ELF-1 (cell line): Measurements from ENCODE around the gene IGFBP1.
"Not testable (repeated sequence)": the region's sequence is repeated elsewhere in the genome, so short reads cannot be mapped to it uniquely, and the experiment has no call there.

Source experiments
- DNase-seq: peaks from one replicate; pipeline ENCODE4 v3.0.0-alpha.2; 2016; ENCODE audit warnings: low read depth, low spot score

IGFBP1 gene

GRCh38 chr7:45937301-45937700 is 49.0 kb downstream of the IGFBP1 start:
- peak; percentile 8 for DNase-seq

- DNase-seq, result no peak
These were observed 49.6 kb downstream of the IGFBP1 start for GRCh38 chr7:45937862-45938261.

- DNase-seq, result peak; percentile 27
These were observed 50.5 kb downstream of the IGFBP1 start for GRCh38 chr7:45938626-45939302.

GRCh38 chr7:45939574-45939973 is 51.3 kb downstream of the IGFBP1 start:
- DNase-seq, result no peak

GRCh38 chr7:45940237-45940781 is 52.0 kb downstream of the IGFBP1 start:
- DNase-seq, result not testable (repeated sequence)

GRCh38 chr7:45940939-45941338 is 52.7 kb downstream of the IGFBP1 start:
- DNase-seq, result no peak
